CD4-positive, alpha-beta T cell treated with Interleukin-6 at 100 ng/mL for 8 hours (primary cell): ENCODE measurements around the gene ACER3.
"Not testable (repeated sequence)": the region's sequence is repeated elsewhere in the genome, so short reads cannot be mapped to it uniquely, and the experiment has no call there.

Experiments used
- DNase-seq: peaks from one replicate; pipeline ENCODE4 v3.0.0-alpha.2; 2020; ENCODE audit warnings: mixed read lengths, low spot score

ACER3 gene

GRCh38 chr11:76860539-76861475 is at the start of gene ACER3:
Gene ACER3, plus strand, starts transcription at chr11:76860918. Its CDS starts 59 bp downstream, at chr11:76860977.
- peak; percentile 89 for DNase-seq

GRCh38 chr11:76811259-76811658 is 49.5 kb upstream of the ACER3 start:
- no peak for DNase-seq

- no peak for DNase-seq
Observed at GRCh38 chr11:76814414-76814813, 46.3 kb upstream of the ACER3 start.

- not testable (repeated sequence) for DNase-seq
Observed at GRCh38 chr11:76815678-76816077, 45.0 kb upstream of the ACER3 start.

GRCh38 chr11:76820184-76820566 is 40.5 kb upstream of the ACER3 start:
- DNase-seq, result no peak

GRCh38 chr11:76821396-76821795 is 39.3 kb upstream of the ACER3 start:
- DNase-seq, result not testable (repeated sequence)

GRCh38 chr11:76822406-76822805 is 38.3 kb upstream of the ACER3 start:
- DNase-seq, result no peak

DNA sequence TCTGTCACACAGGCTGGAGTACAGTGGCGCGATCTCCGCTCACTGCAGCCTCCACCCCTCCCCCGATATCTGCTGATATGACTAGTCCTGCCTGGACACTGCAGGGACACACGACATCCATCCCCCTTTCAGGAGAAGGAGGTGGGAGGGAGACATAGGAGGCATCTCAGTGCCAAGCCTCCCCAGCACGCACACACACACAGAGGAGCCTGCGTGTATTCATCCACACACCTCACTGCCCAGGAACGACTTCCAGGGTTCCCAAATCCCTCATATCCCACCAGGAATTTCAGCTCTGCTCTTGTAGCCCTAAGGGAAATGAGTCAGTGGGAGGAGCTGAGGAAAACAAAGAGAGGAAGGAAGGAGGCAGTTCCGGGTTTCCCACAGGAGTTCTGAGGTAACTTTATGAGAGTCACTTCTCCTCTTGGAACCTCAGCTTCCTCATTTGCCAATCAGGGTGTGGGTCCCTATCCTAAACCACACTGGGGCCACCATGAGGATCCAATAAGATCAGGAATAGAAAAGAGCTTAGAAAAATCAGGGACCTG is 37.2 kb upstream of the ACER3 start:
- no peak for DNase-seq

DNA sequence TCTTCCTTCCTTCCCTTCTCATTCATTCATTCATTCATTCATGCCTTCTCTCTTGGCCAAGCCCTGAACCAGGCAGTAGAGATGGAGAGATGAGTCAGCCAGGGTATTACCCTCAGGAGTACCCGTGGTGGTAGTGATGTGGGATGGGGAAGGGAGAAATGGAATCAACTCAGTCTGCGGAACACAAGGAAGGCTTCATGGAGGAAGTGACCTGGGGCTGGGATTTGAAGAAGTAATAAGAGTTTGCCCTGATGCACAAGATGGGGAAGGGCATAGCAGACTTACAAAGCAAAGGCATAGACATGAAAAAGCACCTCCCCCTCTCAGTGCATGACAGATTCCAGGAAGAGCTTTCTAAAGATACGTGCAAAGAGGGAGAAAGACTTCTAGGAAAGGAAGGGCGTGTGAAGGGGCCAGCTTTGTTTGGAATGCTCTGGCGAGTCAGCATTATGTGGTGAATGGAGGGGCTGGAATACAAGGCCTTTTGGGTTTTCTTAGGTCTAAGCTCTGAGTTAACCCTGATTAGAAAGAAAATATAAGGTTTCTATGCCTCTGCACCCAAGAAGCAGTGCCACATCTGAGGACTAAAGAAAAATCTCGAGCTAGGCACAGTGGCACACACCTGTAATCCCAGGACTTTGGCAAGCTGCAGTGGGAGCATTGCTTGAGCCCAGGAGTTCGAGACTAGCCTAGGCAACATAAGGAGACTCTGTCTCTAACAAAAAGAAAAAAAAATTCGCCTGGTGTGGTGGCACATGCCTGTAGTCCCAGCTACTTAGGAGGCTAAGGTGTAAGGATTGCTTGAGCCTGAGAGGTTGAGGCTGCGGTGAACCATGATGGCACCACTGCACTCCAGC is 36.4 kb upstream of the ACER3 start:
- no peak for DNase-seq

GRCh38 chr11:76824980-76825725 is 35.6 kb upstream of the ACER3 start:
- DNase-seq, result no peak

GRCh38 chr11:76825726-76826396 is 34.9 kb upstream of the ACER3 start:
- DNase-seq, result no peak

DNA sequence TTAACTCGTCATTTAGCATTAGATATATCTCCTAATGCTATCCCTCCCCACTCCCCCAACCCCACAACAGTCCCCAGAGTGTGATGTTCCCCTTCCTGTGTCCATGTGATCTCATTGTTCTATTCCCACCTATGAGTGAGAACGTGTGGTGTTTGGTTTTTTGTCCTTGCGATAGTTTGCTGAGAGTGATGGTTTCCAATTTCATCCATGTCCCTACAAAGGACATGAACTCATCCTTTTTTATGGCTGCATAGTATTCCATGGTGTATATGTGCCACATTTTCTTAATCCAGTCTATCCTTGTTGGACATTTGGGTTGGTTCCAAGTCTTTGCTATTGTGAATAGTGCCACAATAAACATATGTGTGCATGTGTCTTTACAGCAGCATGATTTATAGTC is 34.2 kb upstream of the ACER3 start:
- DNase-seq, result not testable (repeated sequence)

- not testable (repeated sequence) for DNase-seq
Observed at GRCh38 chr11:76827005-76827404, 33.7 kb upstream of the ACER3 start.

GRCh38 chr11:76830639-76831327 is 29.9 kb upstream of the ACER3 start:
- no peak for DNase-seq

GRCh38 chr11:76831686-76832310 is 28.9 kb upstream of the ACER3 start:
- no peak for DNase-seq

GRCh38 chr11:76832361-76832760 is 28.4 kb upstream of the ACER3 start:
- DNase-seq, result no peak

GRCh38 chr11:76834151-76834550 is 26.6 kb upstream of the ACER3 start:
- DNase-seq, result no peak

GRCh38 chr11:76835036-76835435 is 25.7 kb upstream of the ACER3 start:
- no peak for DNase-seq

- DNase-seq, result no peak
Observed at GRCh38 chr11:76835928-76836612, 24.6 kb upstream of the ACER3 start.
